ENCODE measurements around the gene ANXA11.

Gene ANXA11

GRCh38 chr10:80184291-80184690 is 21.0 kb downstream of the ANXA11 start:
- DNase-seq (ENCODE audit: insufficient read length, low spot score), result no peak
- FAIRE-seq, result no peak
- TF ChIP-seq, protein P1, sequence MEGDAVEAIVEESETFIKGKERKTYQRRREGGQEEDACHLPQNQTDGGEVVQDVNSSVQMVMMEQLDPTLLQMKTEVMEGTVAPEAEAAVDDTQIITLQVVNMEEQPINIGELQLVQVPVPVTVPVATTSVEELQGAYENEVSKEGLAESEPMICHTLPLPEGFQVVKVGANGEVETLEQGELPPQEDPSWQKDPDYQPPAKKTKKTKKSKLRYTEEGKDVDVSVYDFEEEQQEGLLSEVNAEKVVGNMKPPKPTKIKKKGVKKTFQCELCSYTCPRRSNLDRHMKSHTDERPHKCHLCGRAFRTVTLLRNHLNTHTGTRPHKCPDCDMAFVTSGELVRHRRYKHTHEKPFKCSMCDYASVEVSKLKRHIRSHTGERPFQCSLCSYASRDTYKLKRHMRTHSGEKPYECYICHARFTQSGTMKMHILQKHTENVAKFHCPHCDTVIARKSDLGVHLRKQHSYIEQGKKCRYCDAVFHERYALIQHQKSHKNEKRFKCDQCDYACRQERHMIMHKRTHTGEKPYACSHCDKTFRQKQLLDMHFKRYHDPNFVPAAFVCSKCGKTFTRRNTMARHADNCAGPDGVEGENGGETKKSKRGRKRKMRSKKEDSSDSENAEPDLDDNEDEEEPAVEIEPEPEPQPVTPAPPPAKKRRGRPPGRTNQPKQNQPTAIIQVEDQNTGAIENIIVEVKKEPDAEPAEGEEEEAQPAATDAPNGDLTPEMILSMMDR (IDR thresholded peaks at IDR 0.05; ENCODE audit: insufficient read depth, missing control alignments), result no peak

DNA sequence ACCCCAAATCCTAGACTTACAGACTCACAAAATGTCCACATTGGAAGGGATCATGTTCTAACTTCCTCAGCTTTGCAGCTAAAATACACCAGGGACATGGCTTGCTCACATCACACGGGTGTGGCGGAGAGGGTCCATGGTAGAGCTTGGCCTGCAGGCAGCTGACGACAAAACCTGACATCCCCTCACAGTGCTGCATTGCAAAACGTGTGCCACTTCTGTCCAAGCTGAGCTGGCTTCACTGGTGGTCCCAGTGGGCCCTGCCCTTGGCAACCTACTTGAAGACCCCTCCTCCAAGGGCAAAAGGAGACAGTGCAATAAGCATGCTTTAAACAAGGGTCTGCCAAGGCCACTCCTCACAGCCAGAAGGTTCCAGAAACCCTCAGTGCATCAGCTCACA is 21.9 kb downstream of the ANXA11 start:
- TF ChIP-seq, protein P1 (IDR thresholded peaks at IDR 0.05; ENCODE audit: insufficient read depth, missing control alignments), result no peak
- no peak for FAIRE-seq

GRCh38 chr10:80182986-80183385 is 22.4 kb downstream of the ANXA11 start:
- no peak for DNase-seq (ENCODE audit: insufficient read length, low spot score)
- TF ChIP-seq, protein P1 (IDR thresholded peaks at IDR 0.05; ENCODE audit: insufficient read depth, missing control alignments), result no peak
- no peak for FAIRE-seq

More for the DNA sequence above, 21.9 kb downstream of the ANXA11 start:
- DNase-seq (ENCODE audit: insufficient read length, low spot score), result no peak

DNA sequence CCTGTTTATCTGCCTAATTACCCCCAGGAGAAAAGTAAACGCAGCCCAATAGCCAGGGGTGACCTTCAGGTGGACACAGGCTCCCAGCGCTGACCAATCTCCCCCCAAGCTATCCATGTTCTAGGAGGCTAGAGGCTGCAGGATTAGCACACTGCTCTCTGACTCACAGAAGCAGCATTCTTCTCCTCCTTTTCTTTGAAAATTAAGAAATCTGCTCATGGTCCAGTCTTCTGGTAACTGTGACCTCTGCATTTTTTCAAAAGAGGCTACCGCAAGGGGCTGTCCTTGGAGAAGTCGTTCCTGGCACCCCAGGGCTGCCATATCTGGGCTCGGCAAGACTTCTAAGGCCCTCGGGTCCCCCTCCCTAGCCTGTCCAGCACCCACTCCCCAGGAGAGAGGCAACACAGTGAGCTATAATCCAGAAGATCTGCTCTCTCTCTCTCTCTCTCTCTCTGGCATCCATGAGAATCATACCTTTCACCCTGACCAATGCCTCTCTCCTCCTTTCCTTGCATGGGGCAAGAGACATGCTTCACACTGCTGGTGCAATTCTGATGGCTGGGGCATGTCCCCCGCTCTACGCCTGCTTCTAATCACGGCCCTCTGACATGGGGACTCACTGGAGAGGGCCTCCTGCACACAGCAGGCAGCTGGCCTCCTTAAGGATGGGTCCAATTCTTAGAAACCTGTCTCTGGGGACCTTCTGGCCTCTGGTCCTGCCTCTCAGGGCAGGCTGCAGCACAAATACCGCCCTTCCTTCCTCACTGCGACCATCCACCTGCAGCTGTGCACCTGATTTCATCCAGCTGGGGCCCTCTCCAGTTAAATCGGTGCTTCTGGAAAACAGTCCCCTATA is 27.3 kb downstream of the ANXA11 start:
- DNase-seq (ENCODE audit: insufficient read length, low spot score) (no peak), FAIRE-seq (no peak)
- TF ChIP-seq, protein P1 (IDR thresholded peaks at IDR 0.05; ENCODE audit: insufficient read depth, missing control alignments), result no peak

DNA sequence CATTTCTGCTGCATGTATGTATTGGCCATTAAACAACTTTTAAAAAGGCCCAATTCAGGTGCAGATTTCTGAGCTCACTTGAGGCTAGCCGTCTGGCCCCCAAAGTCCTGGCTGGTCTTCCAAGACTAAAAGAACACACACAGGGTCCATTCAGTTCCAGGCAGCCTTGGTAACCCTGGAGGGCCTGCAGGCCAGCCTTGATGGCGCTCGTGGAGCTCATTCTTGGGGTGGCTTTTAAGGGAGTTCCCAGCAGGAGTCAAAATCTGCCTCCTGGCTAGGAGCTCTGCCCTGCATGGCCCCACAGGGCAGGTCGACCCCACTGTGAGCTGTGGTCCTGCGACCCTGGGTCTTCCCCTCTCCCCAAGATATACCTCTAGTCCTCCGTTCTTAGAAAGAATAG is 28.8 kb downstream of the ANXA11 start:
- no peak for DNase-seq (ENCODE audit: insufficient read length, low spot score)
- TF ChIP-seq, protein P1 (IDR thresholded peaks at IDR 0.05; ENCODE audit: insufficient read depth, missing control alignments), result no peak
- no peak for FAIRE-seq

GRCh38 chr10:80174641-80175395 is 30.5 kb downstream of the ANXA11 start:
- DNase-seq (ENCODE audit: insufficient read length, low spot score) (no peak), FAIRE-seq (no peak)
- TF ChIP-seq, protein P1 (IDR thresholded peaks at IDR 0.05; ENCODE audit: insufficient read depth, missing control alignments), result no peak
